ENCODE measurements around the gene FAM181A.

FAM181A gene
- total RNA-seq = 0 to 0.09 reads per million in 2 experiments

DNA sequence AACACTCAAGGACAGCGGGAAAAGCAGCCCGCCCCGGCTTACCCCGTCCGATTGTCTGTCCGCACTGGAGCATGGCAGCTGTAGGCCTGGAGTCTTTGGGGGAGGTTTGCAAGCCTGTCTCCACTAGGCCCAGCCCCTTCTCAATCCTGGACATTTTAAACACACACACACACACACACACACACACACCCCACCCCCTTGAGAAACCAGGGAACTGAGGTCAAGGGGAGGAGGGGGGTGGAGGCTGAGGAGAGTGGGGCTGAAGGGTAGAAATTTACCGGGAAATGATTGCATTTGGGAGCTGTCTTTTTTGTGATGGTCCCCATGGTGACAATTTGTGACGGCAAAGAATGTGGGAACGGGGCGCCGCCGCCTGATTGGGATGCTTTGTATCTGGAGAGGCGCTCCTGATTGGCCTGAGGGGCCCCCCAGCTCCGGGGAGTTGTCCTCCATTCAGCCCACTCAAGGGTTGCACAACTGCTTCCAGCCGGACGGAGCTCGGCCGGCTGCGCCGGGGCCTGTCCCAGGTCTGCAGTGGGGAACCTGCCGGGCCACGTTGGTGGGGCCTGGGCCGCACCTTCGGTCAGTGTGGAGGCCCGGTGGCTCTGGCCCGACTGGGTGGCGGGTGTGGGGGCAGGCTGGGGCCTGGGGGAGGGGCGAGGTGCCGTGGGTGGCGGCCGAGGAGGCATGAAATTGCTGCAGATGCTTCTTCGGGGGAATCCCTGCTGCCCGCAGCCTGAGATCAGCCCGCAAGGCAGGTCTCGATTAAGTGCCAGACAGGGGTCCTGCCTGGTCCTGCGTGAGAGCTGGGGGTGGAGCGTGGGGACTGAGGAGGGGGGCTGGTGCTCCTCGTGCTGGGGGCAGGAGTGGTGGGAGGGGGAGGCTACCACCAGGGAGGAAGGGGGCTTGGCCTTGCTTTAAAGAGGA, at the start of gene FAM181A:
TSS of gene FAM181A (plus strand) at position 472 of the 927 bp plus-strand sequence. CDS start 942 bp downstream, outside the sequence.
- no peak for DNase-seq (ENCODE audit: low read depth)

DNA sequence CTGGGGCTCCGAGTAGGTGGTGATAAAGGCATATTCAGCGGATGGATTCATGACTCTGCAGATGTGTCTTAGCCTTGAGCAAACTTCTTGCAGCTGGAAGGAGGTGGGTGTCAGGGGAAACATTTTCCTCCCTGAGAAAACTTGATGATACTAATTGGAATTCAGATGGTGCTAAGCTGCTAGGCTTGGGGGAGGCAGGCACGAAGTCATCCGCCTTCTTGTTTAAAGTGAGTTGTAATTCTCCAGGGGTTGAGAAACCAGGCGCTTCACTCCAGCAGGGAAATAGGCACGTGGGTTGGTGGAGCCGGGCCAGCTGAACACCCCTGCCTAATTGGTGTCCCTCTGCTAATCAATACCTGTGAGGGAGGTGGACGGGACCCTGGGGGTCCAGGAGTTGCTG, 48.9 kb upstream of the FAM181A start:
- DNase-seq (ENCODE audit: low read depth) = no peak

GRCh38 chr14:93878871-93879270, 48.3 kb upstream of the FAM181A start:
- no peak for DNase-seq (ENCODE audit: low read depth)

DNA sequence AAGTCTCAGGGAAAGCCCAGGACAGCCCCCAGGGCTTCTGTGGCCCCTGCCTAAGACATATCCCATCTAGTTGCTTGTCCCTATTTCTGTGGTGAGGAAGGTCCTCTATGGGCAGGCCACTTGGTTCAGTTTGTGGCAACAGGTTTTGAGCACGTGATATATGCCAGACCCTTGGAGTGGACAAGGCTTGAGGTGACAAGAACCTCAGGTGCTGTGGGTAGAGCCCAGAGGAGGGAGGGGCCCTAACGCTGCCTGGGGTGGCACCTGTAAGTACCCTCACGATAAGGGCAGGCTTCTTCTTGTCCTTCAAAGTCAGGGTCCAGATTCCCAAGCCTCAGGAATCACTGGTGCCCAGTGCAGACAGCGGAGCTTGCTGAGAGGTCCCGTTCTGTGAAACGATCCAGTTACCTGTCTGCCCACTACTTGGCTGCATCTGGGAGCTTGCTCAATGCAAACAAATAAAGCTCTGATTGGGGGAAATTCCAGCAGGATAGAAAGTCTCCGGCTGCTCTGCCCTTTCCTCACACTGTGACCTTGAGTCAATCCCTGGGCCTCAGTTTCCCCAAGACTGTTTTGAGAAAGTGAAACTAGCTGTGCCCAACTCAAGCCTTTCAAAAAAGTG, 47.7 kb upstream of the FAM181A start:
- no peak for DNase-seq (ENCODE audit: low read depth)

DNA sequence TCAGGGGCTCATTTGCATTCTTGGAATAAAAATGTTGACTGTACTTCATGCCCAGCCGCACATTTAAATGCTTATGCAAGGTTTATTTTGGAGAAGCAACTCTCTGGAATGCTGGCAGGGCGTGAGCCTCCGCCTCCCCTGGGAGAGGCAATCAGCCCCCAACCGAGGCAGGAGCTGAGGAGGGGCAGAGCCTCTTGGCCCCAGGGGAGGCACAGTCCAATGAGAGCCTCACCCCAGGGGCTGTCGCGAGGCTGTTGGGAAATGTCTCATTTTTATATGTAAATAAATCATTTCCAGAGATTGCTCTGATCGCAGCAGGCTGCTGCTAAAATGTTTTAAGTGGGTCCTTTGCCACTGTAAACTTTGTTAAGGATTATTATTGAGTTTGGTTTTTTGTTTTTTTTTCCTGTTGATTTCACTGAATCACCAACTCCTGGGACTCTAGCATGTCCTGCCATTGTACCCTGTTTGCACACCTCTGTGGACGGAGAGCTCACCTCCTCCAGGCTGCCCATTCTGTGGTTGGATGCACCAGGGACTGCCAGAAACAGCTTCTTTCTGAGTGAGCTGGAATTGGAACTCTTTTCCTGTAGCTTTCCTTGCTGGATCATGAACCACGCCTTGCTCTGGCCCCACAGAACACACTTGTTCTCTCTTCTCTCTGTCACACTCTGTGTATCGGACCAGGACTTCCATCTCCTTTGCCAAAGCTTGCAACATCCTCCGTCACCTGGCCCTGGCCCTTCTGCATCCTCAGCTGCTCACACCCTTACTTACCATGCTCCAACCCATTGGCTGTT, 46.9 kb upstream of the FAM181A start:
- DNase-seq (ENCODE audit: low read depth) = no peak

GRCh38 chr14:93884950-93885349, 42.2 kb upstream of the FAM181A start:
- no peak for DNase-seq (ENCODE audit: low read depth)

DNA sequence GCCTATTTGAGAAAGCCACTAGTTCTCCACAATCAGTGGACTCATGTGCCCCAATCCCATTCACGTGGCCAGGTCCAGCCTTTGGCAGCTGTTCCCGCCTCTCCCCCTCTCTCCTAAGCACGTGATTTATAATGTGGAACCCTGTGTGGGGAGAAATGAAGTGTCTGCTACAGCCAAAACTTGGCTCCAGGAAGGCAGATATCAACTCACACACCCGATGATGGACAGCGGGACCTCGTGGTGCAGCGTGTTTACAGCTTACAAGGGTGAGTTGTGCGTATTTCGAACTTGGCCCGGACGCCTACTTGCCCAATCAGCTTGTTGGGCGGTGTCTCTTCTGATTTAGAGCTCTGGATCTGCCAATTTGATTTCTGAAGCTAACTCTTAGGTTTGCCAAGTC, 38.1 kb upstream of the FAM181A start:
- DNase-seq (ENCODE audit: low read depth) = no peak

DNA sequence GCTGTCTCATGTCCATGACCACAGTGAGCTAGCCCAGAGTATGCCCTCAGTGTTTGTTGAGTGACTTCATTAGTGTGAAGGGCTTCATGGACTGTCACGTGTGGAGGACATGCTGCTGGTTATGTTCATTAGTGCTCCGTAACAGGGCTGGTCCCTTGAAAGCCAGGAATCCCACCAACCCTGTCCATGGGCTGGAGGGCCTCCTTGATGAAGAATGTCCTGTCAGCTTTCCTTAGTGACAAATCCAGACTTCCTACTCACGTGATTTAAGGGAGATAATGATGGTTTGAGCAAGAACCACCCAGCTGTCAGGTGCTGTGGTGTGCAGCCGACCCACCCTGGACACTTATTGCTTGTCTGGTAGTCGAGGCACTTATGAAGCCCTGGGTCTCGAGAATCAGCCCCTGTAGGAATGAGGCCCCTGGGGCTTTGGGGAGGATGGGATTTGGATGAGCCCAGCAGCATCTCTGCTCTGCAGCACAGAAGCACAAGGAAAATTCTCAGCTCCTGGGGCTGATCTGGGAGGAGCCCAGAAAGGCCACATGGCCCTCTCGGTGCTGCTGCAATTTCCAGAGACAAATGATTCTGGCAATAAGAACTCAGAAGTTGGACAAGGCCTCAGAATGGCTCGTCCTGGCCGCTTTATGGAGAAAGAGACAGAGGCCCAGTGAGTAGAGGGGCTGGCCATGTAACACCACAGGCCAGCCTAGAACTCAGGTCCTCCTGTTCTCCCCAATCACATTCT, 37.2 kb upstream of the FAM181A start:
- no peak for DNase-seq (ENCODE audit: low read depth)

DNA sequence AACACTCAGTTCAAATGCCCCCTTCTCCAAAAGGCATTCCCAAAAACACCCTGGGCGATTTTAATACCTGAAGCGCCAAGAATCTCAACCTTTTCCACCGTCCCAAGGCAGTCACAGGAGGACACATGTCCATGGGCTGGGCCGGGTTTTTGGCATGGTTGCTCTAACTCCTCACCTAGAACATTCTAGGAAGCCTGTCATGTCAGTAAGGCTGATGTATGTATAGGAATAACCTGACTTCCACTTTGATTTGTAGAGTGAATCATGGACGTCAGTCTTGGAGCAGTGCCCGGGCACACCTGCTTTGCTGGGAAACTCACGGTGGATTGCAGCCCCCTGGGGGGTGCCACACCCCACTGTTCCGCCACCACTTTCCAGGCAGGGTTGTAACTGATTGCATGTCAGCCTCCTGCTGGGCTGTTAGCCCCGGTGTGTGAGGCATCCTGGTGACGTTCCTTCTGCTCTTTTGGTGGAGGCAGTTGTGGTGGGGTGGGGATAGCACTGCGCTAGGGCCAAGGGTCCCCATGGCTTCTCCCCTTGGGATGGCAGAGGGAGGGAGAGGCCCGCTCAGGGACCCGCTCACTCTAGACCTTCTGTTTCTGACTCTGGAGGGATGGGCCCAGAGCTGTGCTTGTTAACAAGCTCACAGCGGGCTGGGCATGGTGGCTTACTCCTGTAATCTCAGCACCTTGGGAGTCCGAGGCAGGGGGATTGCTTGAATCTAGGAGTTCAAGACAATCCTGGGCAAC, 35.2 kb upstream of the FAM181A start:
- DNase-seq (ENCODE audit: low read depth) = no peak

DNA sequence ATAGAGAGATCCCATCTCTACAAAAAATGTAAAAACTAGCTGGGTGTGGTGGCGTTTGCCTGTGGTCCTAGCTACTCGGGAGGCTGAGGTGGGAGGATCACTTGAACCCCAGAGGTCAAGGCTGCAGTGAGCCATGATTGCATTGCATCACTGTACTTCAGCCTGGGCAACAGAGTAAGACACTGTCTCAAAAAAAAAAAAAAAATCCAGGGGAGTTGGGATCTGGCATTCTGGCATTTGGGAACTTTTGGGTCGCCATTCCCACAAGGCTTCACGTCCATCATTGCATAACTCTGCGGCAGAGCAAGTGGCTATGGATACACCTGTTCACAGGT, 34.7 kb upstream of the FAM181A start:
- no peak for DNase-seq (ENCODE audit: low read depth)

- peak; percentile 47 for DNase-seq (ENCODE audit: low read depth)
Observed at GRCh38 chr14:93892923-93893558, 34.1 kb upstream of the FAM181A start.

- DNase-seq (ENCODE audit: low read depth) = no peak
Observed at GRCh38 chr14:93893661-93894261, 33.4 kb upstream of the FAM181A start.

DNA sequence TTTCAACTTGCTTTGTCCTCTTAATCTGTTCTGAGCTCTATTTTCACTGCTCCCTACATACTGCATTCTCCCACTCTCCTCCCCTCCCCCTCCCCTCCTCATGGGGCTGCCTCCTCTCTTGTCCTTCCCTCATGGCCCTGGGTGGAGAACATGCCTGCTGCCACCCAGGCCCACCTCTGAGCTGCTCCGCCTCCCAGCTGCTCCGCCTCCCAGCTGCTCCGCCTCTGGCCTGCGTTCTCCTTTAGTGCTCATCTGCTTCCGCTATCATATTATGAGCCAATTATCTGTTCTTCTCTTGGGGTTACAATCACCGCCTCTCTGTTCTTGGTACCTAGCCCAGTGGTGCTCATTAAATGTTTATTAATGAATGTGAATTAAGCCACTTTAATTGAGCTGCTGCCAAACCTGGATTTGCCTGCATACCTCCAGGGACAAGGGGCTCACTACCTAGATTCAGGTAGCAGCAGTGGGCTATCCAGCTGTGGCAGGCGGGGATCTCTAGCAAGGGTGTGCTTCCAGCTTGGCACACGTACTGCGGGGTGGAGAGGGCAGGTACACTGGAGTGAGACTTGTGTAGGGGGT, 32.0 kb upstream of the FAM181A start:
- no peak for DNase-seq (ENCODE audit: low read depth)

- DNase-seq (ENCODE audit: low read depth) = no peak
Observed at GRCh38 chr14:93897476-93897845, 29.7 kb upstream of the FAM181A start.

- DNase-seq (ENCODE audit: low read depth) = no peak
Observed at GRCh38 chr14:93898081-93898611, 29.0 kb upstream of the FAM181A start.

DNA sequence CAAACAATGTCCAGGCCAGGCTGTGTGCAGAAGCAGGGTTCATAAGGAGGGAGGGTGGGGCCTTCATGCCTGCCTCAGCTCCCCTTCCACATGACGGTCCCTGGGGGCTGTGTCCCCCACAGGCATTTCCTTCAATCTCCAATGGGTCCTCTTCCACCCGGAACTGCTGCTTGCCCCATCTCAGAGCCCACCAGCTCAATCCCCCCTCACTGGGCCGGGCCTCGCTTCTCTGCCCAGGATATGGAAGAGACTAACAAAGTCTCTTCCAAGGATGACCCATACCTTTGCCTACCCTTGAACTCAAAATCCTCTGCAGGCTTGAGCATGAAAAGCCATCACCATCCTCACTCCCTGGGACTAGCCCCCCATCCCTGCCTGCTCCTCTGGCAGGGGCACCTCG, 28.4 kb upstream of the FAM181A start:
- DNase-seq (ENCODE audit: low read depth) = no peak

GRCh38 chr14:93901813-93902212, 25.3 kb upstream of the FAM181A start:
- no peak for DNase-seq (ENCODE audit: low read depth)

GRCh38 chr14:93902619-93903307, 24.4 kb upstream of the FAM181A start:
- no peak for DNase-seq (ENCODE audit: low read depth)
